HCT116 (cell line): Measurements from ENCODE around the gene TJP2. TPM values are rescaled to one million over a fixed set of nuclear protein-coding genes. Genes with fewer than 3 reads are reported as not detected.

Experiments used
- ATAC-seq: fragments of 200-7000 bp; cut with Tn5 transposase; 2 replicates; pipeline ENCODE4 v1.9.1; 2020; ENCODE audit warnings: mild to moderate bottlenecking, moderate library complexity
- BruUV-seq: library from RNA; stranded (reverse); fragments of 400-500 nt; replicated peaks from 2 replicates; lab custom pipeline; 2021; lab: Mats Ljungman, UMichigan
- CTCF ChIA-PET: fragments of 300-600 bp; sonication (Branson Sonifier 250); formaldehyde crosslinking; loops from one replicate; lab custom pipeline; 2021; ENCODE audit warnings: antibody characterized with exemption; lab: Charles Lee
- POLR2A ChIA-PET: fragments of 300-600, 350-600 bp; sonication (Branson Sonifier 250); formaldehyde crosslinking; loops from one replicate; lab custom pipeline; 2021; ENCODE audit warnings: antibody characterized with exemption; lab: Charles Lee
- RAD21 ChIA-PET, 2 experiments: fragments of 300-600 bp; sonication (Branson Sonifier 250); formaldehyde crosslinking; loops; one replicate each; lab custom pipeline; 2023; ENCODE audit warnings: low total read pairs in 2 of 2; ENCODE audit not compliant: uncharacterized antibody in 2 of 2, unreplicated experiment in 2 of 2, low non-redundant PET in 1 of 2; lab: Charles Lee
- DNase-seq: peaks from one replicate; pipeline ENCODE4 v3.0.0-alpha.2; 2010; ENCODE audit warnings: low read depth, low spot score
- H2AFZ ChIP-seq: fragments of 200-600 bp; shearing (Covaris generic), sonication (generic); 2 replicates; pipeline ENCODE4 v1.6.1; 2017; ENCODE audit warnings: low read depth, mixed run types, mixed read lengths, antibody characterized with exemption, low read length; ENCODE audit not compliant: poor library complexity, severe bottlenecking
- H3K27ac ChIP-seq: 2 replicates; pipeline ENCODE4 v1.5.1; 2012; ENCODE audit warnings: low read depth, low read length
- H3K27me3 ChIP-seq: fragments of 200-600 bp; sonication (generic); 2 replicates; pipeline ENCODE4 v1.6.1; 2016; ENCODE audit warnings: mixed run types, low read length, mixed read lengths; ENCODE audit not compliant: insufficient read depth
- H3K36me3 ChIP-seq, 2 experiments: fragments of 200-500 bp in 1 of 2; fragments of 200-600 bp in 1 of 2; sonication (Bioruptor generic) in 1 of 2; sonication (generic) in 1 of 2; 2 replicates each; pipeline versions ENCODE4 v1.5.1 to v1.6.1; 2014 to 2016; ENCODE audit warnings: low read length in 2 of 2, inconsistent platforms in 1 of 2, mixed read lengths in 1 of 2, mixed run types in 1 of 2; ENCODE audit not compliant: insufficient read depth in 2 of 2, control insufficient read depth in 1 of 2
- H3K4me1 ChIP-seq, 2 experiments: fragments of 200-600 bp in 1 of 2; sonication (generic) in 1 of 2; 2 replicates each; pipeline versions ENCODE4 v1.5.1 to v1.6.1; 2012 to 2017; ENCODE audit warnings: low read length in 2 of 2, inconsistent platforms in 1 of 2, mild to moderate bottlenecking in 1 of 2, mixed read lengths in 1 of 2, mixed run types in 1 of 2, moderate library complexity in 1 of 2; ENCODE audit not compliant: insufficient read depth in 2 of 2, control insufficient read depth in 1 of 2
- H3K4me2 ChIP-seq: fragments of 200-600 bp; sonication (generic); 2 replicates; pipeline ENCODE4 v1.6.1; 2017; ENCODE audit warnings: mixed run types, low read length, mixed read lengths
- H3K4me3 ChIP-seq, 2 experiments: fragments of 200-600 bp in 1 of 2; sonication (generic) in 1 of 2; replicated peaks in 1 of 2; 2 replicates each; pipeline ENCODE4 v1.5.1; 2011 to 2016; ENCODE audit warnings: low read length in 2 of 2, control low read depth in 1 of 2, low read depth in 1 of 2, mild to moderate bottlenecking in 1 of 2, mixed read lengths in 1 of 2, mixed run types in 1 of 2
- H3K79me2 ChIP-seq: fragments of 200-600 bp; sonication (generic); 2 replicates; pipeline ENCODE4 v1.6.1; 2017; ENCODE audit warnings: mild to moderate bottlenecking, mixed run types, low read length, moderate library complexity, mixed read lengths; ENCODE audit not compliant: insufficient read depth
- H3K9ac ChIP-seq: fragments of 200-600 bp; sonication (generic); 2 replicates; pipeline ENCODE4 v1.6.1; 2016; ENCODE audit warnings: low read length, mixed read lengths
- H3K9me2 ChIP-seq: fragments of 200-600 bp; sonication (generic), shearing (Covaris generic); 2 replicates; pipeline ENCODE4 v1.6.1; 2017; ENCODE audit warnings: mixed run types, mild to moderate bottlenecking, moderate library complexity; ENCODE audit not compliant: insufficient read depth
- H3K9me3 ChIP-seq, 2 experiments: fragments of 200-500 bp in 1 of 2; fragments of 200-600 bp in 1 of 2; sonication (Bioruptor generic) in 1 of 2; sonication (generic) in 1 of 2; 2 replicates each; pipeline ENCODE4 v1.6.1; 2014 to 2017; ENCODE audit warnings: low read length in 2 of 2, mixed read lengths in 2 of 2, inconsistent platforms in 1 of 2, low read depth in 1 of 2, mild to moderate bottlenecking in 1 of 2, mixed run types in 1 of 2, moderate library complexity in 1 of 2; ENCODE audit not compliant: control insufficient read depth in 1 of 2, insufficient read depth in 1 of 2
- H4K20me1 ChIP-seq: fragments of 200-600 bp; sonication (generic), shearing (Covaris generic); 2 replicates; pipeline ENCODE4 v1.6.1; 2017; ENCODE audit warnings: mixed run types, mild to moderate bottlenecking, moderate library complexity; ENCODE audit not compliant: insufficient read depth
- CBX3 ChIP-seq: IDR thresholded peaks from 2 replicates; pipeline ENCODE4 v1.6.1; 2012; ENCODE audit warnings: low read depth
- CEBPB ChIP-seq: IDR thresholded peaks from 2 replicates; pipeline ENCODE4 v1.6.1; 2012; ENCODE audit warnings: low read depth
- ELF1 ChIP-seq: IDR thresholded peaks from 2 replicates; pipeline ENCODE4 v1.6.1; 2012; ENCODE audit warnings: low read depth, borderline replicate concordance
- EZH2 ChIP-seq: fragments of 200-600 bp; sonication (generic); IDR thresholded peaks from 2 replicates; pipeline ENCODE4 v1.6.1; 2017; ENCODE audit warnings: antibody characterized with exemption, mixed run types
- FOSL1 ChIP-seq: IDR thresholded peaks from 2 replicates; pipeline ENCODE4 v1.6.1; 2012; ENCODE audit warnings: low read depth
- JUND ChIP-seq: IDR thresholded peaks from 2 replicates; pipeline ENCODE4 v1.6.1; 2012
- POLR2A ChIP-seq: IDR thresholded peaks from 2 replicates; pipeline ENCODE4 v1.7.0; 2011; ENCODE audit warnings: borderline replicate concordance; ENCODE audit not compliant: insufficient read depth, insufficient read length; ENCODE audit errors: extremely low read depth
- POLR2AphosphoS5 ChIP-seq: IDR thresholded peaks from 2 replicates; pipeline ENCODE4 v1.6.1; 2011; ENCODE audit warnings: mild to moderate bottlenecking, low read depth, low read length, moderate library complexity
- SIN3A ChIP-seq: IDR thresholded peaks from 2 replicates; pipeline ENCODE4 v1.6.1; 2012; ENCODE audit warnings: low read depth
- SP1 ChIP-seq: IDR thresholded peaks from 2 replicates; pipeline ENCODE4 v1.6.1; 2012; ENCODE audit warnings: low read depth
- SRF ChIP-seq: IDR thresholded peaks from 2 replicates; pipeline ENCODE4 v1.6.1; 2012; ENCODE audit warnings: low read depth
- TCF7L2 ChIP-seq: IDR thresholded peaks from 2 replicates; pipeline ENCODE4 v1.7.0; 2011; ENCODE audit warnings: borderline replicate concordance, inconsistent platforms; ENCODE audit not compliant: insufficient read depth, insufficient read length; ENCODE audit errors: extremely low read depth
- YY1 ChIP-seq: IDR thresholded peaks from 2 replicates; pipeline ENCODE4 v1.6.1; 2011; ENCODE audit warnings: low read length, low read depth, moderate library complexity, mild to moderate bottlenecking; ENCODE audit not compliant: insufficient replicate concordance; ENCODE audit errors: extremely low read depth
- ZBTB33 ChIP-seq: IDR thresholded peaks from 2 replicates; pipeline ENCODE4 v1.6.1; 2011; ENCODE audit warnings: mild to moderate bottlenecking, low read length, moderate library complexity; ENCODE audit not compliant: insufficient replicate concordance; ENCODE audit errors: extremely low read depth
- ZNF274 ChIP-seq: fragments of 200-500 bp; sonication (Bioruptor generic); IDR thresholded peaks from 2 replicates; pipeline ENCODE4 v1.6.1; 2014; ENCODE audit warnings: mild to moderate bottlenecking, low read depth, low read length, inconsistent platforms
- intact Hi-C: fragments of 100-400 bp; cut with micrococcal nuclease; formaldehyde crosslinking; loops from 2 replicates; pipeline ENCODE4 v1.10.0; 2022
- total RNA-seq: library from RNA; stranded (reverse); gene quantifications from one replicate; pipeline ENCODE4 v1.2.1, GENCODE V29; 2021; ENCODE audit not compliant: unreplicated experiment
- TF ChIP-seq, protein P1 (sequence below), 3 experiments: fragments of 200-600 bp in 1 of 3; sonication (generic) in 1 of 3; IDR thresholded peaks in 2 of 3; conservative IDR thresholded peaks in 1 of 3; 2 replicates each; pipeline ENCODE4 v1.5.1; 2012 to 2017; ENCODE audit warnings: low read depth in 2 of 3, low read length in 2 of 3, antibody characterized with exemption in 1 of 3, borderline replicate concordance in 1 of 3, control low read depth in 1 of 3, mild to moderate bottlenecking in 1 of 3, mixed read lengths in 1 of 3, mixed run types in 1 of 3, moderate library complexity in 1 of 3; ENCODE audit not compliant: insufficient read depth in 1 of 3
- TF ChIP-seq, protein P2 (sequence below): IDR thresholded peaks from 2 replicates; pipeline ENCODE4 v1.6.1; 2012

TJP2 gene
- total RNA-seq, 1 experiment from 2014 or later: 39.7 TPM

DNA sequence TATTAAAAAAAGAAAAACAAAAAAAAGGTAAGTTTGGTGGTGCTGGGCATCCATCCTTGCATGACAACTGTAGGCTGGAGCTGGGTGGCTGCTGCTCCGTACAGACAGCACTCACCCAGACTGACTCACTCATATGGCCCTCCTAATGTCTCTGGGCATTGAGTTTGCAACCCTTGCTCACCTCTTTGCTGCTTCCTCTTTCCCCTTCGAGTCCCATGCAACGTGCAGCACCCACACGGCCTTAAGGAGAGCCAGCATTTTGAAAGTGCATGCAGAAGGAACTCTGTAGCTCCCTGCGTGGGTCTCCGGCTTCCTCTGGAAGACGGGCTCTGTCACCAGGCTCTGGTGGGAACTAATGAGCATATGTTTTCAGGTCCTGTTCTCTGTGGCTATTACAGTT, 90.4 kb downstream of the TJP2 start:
- ChIA-PET CTCF (no interaction called here), POLR2A (no interaction called here), RAD21 (no interaction called here)
- H3K27ac ChIP-seq: no peak overlapping the region
- H3K27me3 ChIP-seq: no peaks in the 10 kb centered on the region
- H3K4me3 ChIP-seq: no peak overlapping the region
- ATAC-seq (no peak), DNase-seq (no peak)
- H3K36me3 ChIP-seq: no peaks in the 10 kb centered on the region
- BruUV-seq: no TSS peak
- no peak overlapping the region for H3K4me2 ChIP-seq
- intact Hi-C loops: no loop called here
- H3K79me2 ChIP-seq: no peaks in the 10 kb centered on the region
- no peak overlapping the region for H2AFZ ChIP-seq
- H3K9me2 ChIP-seq: no peaks in the 10 kb centered on the region
- no peak overlapping the region for H3K9ac ChIP-seq
- TF ChIP-seq, protein P1, sequence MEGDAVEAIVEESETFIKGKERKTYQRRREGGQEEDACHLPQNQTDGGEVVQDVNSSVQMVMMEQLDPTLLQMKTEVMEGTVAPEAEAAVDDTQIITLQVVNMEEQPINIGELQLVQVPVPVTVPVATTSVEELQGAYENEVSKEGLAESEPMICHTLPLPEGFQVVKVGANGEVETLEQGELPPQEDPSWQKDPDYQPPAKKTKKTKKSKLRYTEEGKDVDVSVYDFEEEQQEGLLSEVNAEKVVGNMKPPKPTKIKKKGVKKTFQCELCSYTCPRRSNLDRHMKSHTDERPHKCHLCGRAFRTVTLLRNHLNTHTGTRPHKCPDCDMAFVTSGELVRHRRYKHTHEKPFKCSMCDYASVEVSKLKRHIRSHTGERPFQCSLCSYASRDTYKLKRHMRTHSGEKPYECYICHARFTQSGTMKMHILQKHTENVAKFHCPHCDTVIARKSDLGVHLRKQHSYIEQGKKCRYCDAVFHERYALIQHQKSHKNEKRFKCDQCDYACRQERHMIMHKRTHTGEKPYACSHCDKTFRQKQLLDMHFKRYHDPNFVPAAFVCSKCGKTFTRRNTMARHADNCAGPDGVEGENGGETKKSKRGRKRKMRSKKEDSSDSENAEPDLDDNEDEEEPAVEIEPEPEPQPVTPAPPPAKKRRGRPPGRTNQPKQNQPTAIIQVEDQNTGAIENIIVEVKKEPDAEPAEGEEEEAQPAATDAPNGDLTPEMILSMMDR (IDR thresholded peaks at IDR 0.05 in 2 of 3, conservative IDR thresholded peaks at IDR 0.05 in 1 of 3; ENCODE audit: borderline replicate concordance in 1 of 3, insufficient read depth in 1 of 3, low read depth in 2 of 3, low read length in 2 of 3): no peak
- TF ChIP-seq ELF1 (no peak), POLR2A (no peak), JUND (no peak)
- no peaks in the 10 kb centered on the region for H3K9me3 ChIP-seq
- H4K20me1 ChIP-seq: no peaks in the 10 kb centered on the region
- H3K4me1 ChIP-seq: peaks cover 0 to 7% of the 10 kb centered on the region in 2 experiments; a peak in 2 of 4 replicates

DNA sequence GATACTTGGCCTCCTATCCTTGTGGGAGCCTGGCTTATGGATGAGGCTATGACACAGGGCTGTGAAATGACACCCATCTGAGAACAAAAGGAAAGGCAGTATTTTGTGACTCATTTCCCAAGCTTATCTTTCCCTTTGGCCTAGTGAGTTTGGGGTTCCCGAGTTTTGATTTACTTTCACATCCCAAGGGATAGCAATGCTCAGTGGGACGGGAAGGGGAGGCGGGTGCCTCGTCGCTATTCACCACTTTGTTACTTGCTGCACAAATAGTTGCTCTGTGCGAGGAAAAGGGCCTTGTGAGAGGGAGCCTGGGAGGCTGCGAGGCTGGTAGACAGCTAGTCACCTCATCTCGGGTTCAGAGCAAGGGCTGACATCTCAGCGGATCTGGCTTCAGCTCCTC, 91.8 kb downstream of the TJP2 start:
- DNase-seq: no peak
- Histone ChIP-seq H3K4me1 (peaks cover 0 to 4% of the 10 kb centered on the region in 2 experiments; a peak in 1 of 4 replicates), H3K9ac (no peak overlapping the region), H3K36me3 (no peaks in the 10 kb centered on the region), H3K4me3 (no peak overlapping the region), H2AFZ (no peak overlapping the region), H3K27me3 (no peaks in the 10 kb centered on the region), H3K9me2 (no peaks in the 10 kb centered on the region), H3K4me2 (no peak overlapping the region), H3K9me3 (no peaks in the 10 kb centered on the region), H3K79me2 (no peaks in the 10 kb centered on the region), H4K20me1 (no peaks in the 10 kb centered on the region), H3K27ac (no peak overlapping the region)
- POLR2A ChIA-PET: no interaction called here
- ATAC-seq: no peak
- intact Hi-C loops: no loop called here
- TF ChIP-seq, protein P2, sequence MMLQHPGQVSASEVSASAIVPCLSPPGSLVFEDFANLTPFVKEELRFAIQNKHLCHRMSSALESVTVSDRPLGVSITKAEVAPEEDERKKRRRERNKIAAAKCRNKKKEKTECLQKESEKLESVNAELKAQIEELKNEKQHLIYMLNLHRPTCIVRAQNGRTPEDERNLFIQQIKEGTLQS: no peak
- no peak for TF ChIP-seq SP1
- no peak for TF ChIP-seq ZBTB33
- no peak for TF ChIP-seq ZNF274
- no peak for TF ChIP-seq POLR2AphosphoS5
- no peak for TF ChIP-seq EZH2
- TF ChIP-seq ELF1: no peak
- TF ChIP-seq YY1: no peak
- TF ChIP-seq SRF: no peak
- TF ChIP-seq JUND: no peak
- no peak for TF ChIP-seq CBX3
- no peak for TF ChIP-seq CEBPB
- TF ChIP-seq SIN3A: no peak
- TF ChIP-seq FOSL1: no peak
- no peak for TF ChIP-seq TCF7L2
- CTCF ChIA-PET: no interaction called here
- BruUV-seq: no TSS peak
- RAD21 ChIA-PET: no interaction called here
